Pancreas (tissue), 10 donors: ENCODE results near the gene DRG1. TPM values are rescaled to one million over a fixed set of nuclear protein-coding genes. Genes with fewer than 3 reads are reported as not detected.
A peak's percentile ranks its signal among the peaks of the same experiment; 100 is the strongest.
"Not testable (repeated sequence)": the region's sequence is repeated elsewhere in the genome, so short reads cannot be mapped to it uniquely, and the experiment has no call there.

Experiments
- ATAC-seq, 4 donors: fragments of 200-7000 bp; cut with Tn5 transposase; one replicate each; pipeline versions ENCODE4 v1.8.0 to v1.9.1; 2020; ENCODE audit warnings: mild to moderate bottlenecking in 4 of 4, moderate library complexity in 4 of 4
- DNase-seq, 6 donors: peaks; one replicate each; pipeline ENCODE4 v3.0.0-alpha.2; 2020
- FAIRE-seq: peaks from 2 replicates; lab custom pipeline; 2012; peaks lifted over from hg19 to GRCh38; lab: Jason Lieb, UNC
- H3K27ac ChIP-seq, 4 donors: fragments of 200-600 bp; sonication (generic); 1 replicate in 3 of 4; 2 replicates in 1 of 4; pipeline versions ENCODE4 v1.5.0 to v1.8.0; 2020
- H3K27me3 ChIP-seq, 4 donors: fragments of 200-600 bp; one replicate each; pipeline ENCODE4 v1.8.0; 2021
- H3K36me3 ChIP-seq, 3 donors: fragments of 200-600 bp; sonication (generic) in 1 of 3; one replicate each; pipeline versions ENCODE4 v1.5.0 to v1.8.0; 2020 to 2021
- H3K4me1 ChIP-seq, 3 donors: fragments of 200-600 bp; one replicate each; pipeline ENCODE4 v1.8.0; 2021
- H3K4me3 ChIP-seq, 4 donors: fragments of 200-600 bp; sonication (generic) in 2 of 4; one replicate each; pipeline versions ENCODE4 v1.5.0 to v1.8.0; 2020 to 2021
- H3K9me3 ChIP-seq, 4 donors: fragments of 200-600 bp; one replicate each; pipeline ENCODE4 v1.8.0; 2021
- WGBS, 2 donors: extraction: QIAGEN DNeasy Blood & Tissue Kit; methylation state at CpG; one replicate each; pipeline ENCODE4 v1.1.7; 2013; 5-methylcytosine and 5-hydroxymethylcytosine counted together
- intact Hi-C, 3 donors: fragments of 100-400 bp; cut with DNase I; formaldehyde crosslinking; loops; one replicate each; pipeline versions ENCODE4 v1.11.1 to v1.14.2; 2022
- polyA plus RNA-seq, 2 donors: library from polyadenylated mRNA; stranded (reverse); fragments of 200-250 nt; gene quantifications; one replicate each; pipeline ENCODE4 v1.2.3, GENCODE V29; 2013
- total RNA-seq, 6 donors: library from RNA; stranded (reverse); fragmentation: NEBNext Ultra II Directional in 4 of 6; extraction: Animal tissue kit (Norgen Biotek cat#: 25700) in 4 of 6; gene quantifications; one replicate each; pipeline versions ENCODE4 v1.2.1 to v1.2.4, GENCODE V29; 2021 to 2023
- TF ChIP-seq, protein P1 (sequence below), 4 donors: fragments of 200-600 bp; sonication (generic) in 3 of 4; IDR thresholded peaks; one replicate each; pipeline versions ENCODE4 v1.5.0 to v1.8.0; 2021; ENCODE audit warnings: antibody characterized with exemption in 4 of 4
- donor health status: healthy with polysubstance abuse.
- donor health status: DM: no; HTN: no; CAD: no; lungs with moderate emphysema.
- donor health status: DM: no; HTN: no; CAD: no.
- donor health status: control.
- donor health status: control.
- donor health status: Bipolar disorder and iron deficiency.
- donor health status: DM: yes; HTN: yes; CAD: no.
- donor health status: DM: no; HTN: no; CAD: no.
- donor health status: DM: no; HTN: no; CAD: no.
- donor health status: DM: yes; HTN: yes; CAD: no.

DRG1 gene
- total and polyA plus RNA-seq, 8 donors, result 26.4 to 38.7 (median 30.9) TPM

DNA sequence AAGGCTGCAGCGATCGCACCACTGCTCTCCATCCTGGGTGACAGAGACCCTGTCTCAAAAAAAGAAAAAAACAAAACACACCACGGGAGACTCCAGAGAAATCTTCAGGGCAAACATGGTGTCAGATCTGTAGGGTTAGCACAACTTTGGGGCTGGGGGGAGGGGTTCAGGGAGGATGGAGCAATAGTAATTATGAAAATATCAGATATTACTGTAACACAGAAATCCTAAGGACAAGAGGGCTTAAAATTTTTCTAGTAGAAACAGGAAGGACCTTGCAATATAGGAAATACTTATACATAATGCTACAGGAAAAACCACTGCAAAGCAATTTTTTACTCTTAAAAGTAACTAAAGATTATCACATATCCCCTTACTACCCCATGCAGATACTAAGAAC, 76.4 kb downstream of the DRG1 start:
- FAIRE-seq, result no peak
- H3K36me3 ChIP-seq, result peaks cover 0 to 6% (median under 1%) of the 10 kb centered on the region in 3 donors
- H3K4me3 ChIP-seq, result no peak overlapping the region
- intact Hi-C loops, result no loop called here
- H3K27ac ChIP-seq, result no peak overlapping the region
- H3K4me1 ChIP-seq, result no peaks in the 10 kb centered on the region
- WGBS, 2 donors, result 88% methylated on average over 3 of the region's 3 CpGs
- no peaks in the 10 kb centered on the region for H3K9me3 ChIP-seq
- no peak for DNase-seq
- ATAC-seq, result no peak
- no peaks in the 10 kb centered on the region for H3K27me3 ChIP-seq
- TF ChIP-seq, protein P1, sequence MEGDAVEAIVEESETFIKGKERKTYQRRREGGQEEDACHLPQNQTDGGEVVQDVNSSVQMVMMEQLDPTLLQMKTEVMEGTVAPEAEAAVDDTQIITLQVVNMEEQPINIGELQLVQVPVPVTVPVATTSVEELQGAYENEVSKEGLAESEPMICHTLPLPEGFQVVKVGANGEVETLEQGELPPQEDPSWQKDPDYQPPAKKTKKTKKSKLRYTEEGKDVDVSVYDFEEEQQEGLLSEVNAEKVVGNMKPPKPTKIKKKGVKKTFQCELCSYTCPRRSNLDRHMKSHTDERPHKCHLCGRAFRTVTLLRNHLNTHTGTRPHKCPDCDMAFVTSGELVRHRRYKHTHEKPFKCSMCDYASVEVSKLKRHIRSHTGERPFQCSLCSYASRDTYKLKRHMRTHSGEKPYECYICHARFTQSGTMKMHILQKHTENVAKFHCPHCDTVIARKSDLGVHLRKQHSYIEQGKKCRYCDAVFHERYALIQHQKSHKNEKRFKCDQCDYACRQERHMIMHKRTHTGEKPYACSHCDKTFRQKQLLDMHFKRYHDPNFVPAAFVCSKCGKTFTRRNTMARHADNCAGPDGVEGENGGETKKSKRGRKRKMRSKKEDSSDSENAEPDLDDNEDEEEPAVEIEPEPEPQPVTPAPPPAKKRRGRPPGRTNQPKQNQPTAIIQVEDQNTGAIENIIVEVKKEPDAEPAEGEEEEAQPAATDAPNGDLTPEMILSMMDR (IDR thresholded peaks at IDR 0.05), result no peak

- TF ChIP-seq, protein P1 (IDR thresholded peaks at IDR 0.05), result no peak
- H3K9me3 ChIP-seq, result no peaks in the 10 kb centered on the region
- no peak overlapping the region for H3K4me3 ChIP-seq
- peaks cover 0 to 12% (median 6%) of the 10 kb centered on the region in 3 donors for H3K36me3 ChIP-seq
- WGBS, 2 donors, result 68 to 78% methylated on average over 4 of the region's 4 CpGs
- no peak for FAIRE-seq
- intact Hi-C loops, result no loop called here
- DNase-seq, result no peak
- no peak overlapping the region for H3K27ac ChIP-seq
- ATAC-seq, result peak in 1 of 4 donors; percentile 66
- no peaks in the 10 kb centered on the region for H3K27me3 ChIP-seq
- H3K4me1 ChIP-seq, result no peaks in the 10 kb centered on the region
Measured at GRCh38 chr22:31477329-31477728, 77.9 kb downstream of the DRG1 start.

DNA sequence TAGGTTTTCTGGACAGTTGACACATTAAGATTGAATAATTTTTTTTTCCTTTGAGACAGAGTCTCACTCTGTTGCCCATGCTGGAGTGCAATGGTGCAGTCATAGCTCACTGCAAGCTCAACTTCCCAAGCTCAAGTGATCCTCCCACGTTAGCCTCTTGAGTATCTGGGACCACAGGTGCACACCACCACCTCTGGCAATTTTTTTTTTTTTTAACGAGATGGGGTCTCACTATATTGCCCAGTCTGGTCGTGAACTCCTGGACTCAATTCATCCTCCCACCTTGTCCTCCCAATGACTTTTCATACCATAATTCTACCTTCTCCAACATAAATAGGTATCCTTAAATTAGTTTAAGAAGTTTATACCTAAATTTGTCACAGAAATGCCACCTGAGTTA, 81.7 kb downstream of the DRG1 start:
- WGBS, 2 donors, result 88 to 95% methylated on average over 3 of the region's 3 CpGs
- no peak for ATAC-seq
- H3K4me1 ChIP-seq, result no peaks in the 10 kb centered on the region
- intact Hi-C loops, result no loop called here
- H3K4me3 ChIP-seq, result no peak overlapping the region
- no peak for FAIRE-seq
- TF ChIP-seq, protein P1 (IDR thresholded peaks at IDR 0.05), result no peak
- no peaks in the 10 kb centered on the region for H3K9me3 ChIP-seq
- H3K36me3 ChIP-seq, result peaks cover 0 to 23% (median 6%) of the 10 kb centered on the region in 3 donors
- DNase-seq, result no peak
- no peak overlapping the region for H3K27ac ChIP-seq
- no peaks in the 10 kb centered on the region for H3K27me3 ChIP-seq

DNA sequence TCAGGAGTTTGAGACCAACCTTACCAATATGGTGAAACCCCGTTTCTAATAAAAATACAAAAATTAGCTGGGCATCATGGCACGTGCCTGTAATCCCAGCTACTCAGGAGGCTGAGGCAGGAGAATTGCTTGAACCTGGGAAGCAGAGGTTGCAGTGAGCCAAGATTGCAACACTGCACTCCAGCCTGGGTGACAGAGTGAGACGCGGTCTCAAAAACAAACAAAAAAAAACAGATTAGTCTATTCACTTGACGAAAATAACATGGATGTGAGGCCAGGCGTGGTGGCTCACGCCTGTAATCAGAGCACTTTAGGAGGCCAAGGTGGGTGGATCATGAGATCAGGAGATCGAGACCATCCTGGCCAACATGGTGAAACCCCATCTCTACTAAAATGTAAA, 83.1 kb downstream of the DRG1 start:
- DNase-seq, FAIRE-seq, intact Hi-C loops, H3K27me3 ChIP-seq, H3K4me1 ChIP-seq, H3K4me3 ChIP-seq, H3K9me3 ChIP-seq, ATAC-seq, H3K27ac ChIP-seq: not testable (repeated sequence)
- peaks cover 0 to 23% (median 6%) of the 10 kb centered on the region in 3 donors for H3K36me3 ChIP-seq
- 81 to 82% methylated on average over 8 of the region's 8 CpGs for WGBS, 2 donors

Other genes with a start within 250 kb of the DRG1 start
- gene RNF185, start 239.4 kb upstream of the DRG1 start, total RNA-seq, result 10 to 100 TPM in 5 of 6 donors, 1 to 10 TPM in 1; 9.5 to 19.6 (median 14.0) TPM
- 10 to 100 TPM in 1 of 2 donors, 1 to 10 TPM in 1; 9.4 to 18.9 TPM for gene RNF185, start 239.4 kb upstream of the DRG1 start, polyA plus RNA-seq
- 10 to 100 TPM; 21.1 to 34.9 (median 27.7) TPM for gene LIMK2, start 187.3 kb upstream of the DRG1 start, total RNA-seq
- 10 to 100 TPM; 20.5 to 25.2 TPM for gene LIMK2, start 187.3 kb upstream of the DRG1 start, polyA plus RNA-seq
- 10 to 100 TPM in 1 of 6 donors, 1 to 10 TPM in 5; 2.4 to 24.5 (median 6.0) TPM for gene PIK3IP1, start 107.1 kb upstream of the DRG1 start, total RNA-seq
- gene PIK3IP1, start 107.1 kb upstream of the DRG1 start, polyA plus RNA-seq, result 1 to 10 TPM; 3.6 to 5.9 TPM
- gene PATZ1, start 53.3 kb upstream of the DRG1 start, total RNA-seq, result 10 to 100 TPM; 12.0 to 28.6 (median 16.7) TPM
- 10 to 100 TPM; 21.6 to 30.2 TPM for gene PATZ1, start 53.3 kb upstream of the DRG1 start, polyA plus RNA-seq
- gene EIF4ENIF1, start 90.2 kb downstream of the DRG1 start, total RNA-seq, result 10 to 100 TPM in 4 of 6 donors, 1 to 10 TPM in 2; 8.8 to 15.3 (median 10.7) TPM
- 1 to 10 TPM; 6.9 to 9.5 TPM for gene EIF4ENIF1, start 90.2 kb downstream of the DRG1 start, polyA plus RNA-seq
- 10 to 100 TPM; 10.8 to 26.0 (median 13.7) TPM for gene SFI1, start 96.9 kb downstream of the DRG1 start, total RNA-seq
- 10 to 100 TPM; 58.9 to 60.3 TPM for gene SFI1, start 96.9 kb downstream of the DRG1 start, polyA plus RNA-seq